ENCODE results near the gene GSTK1. TPM values are rescaled to one million over a fixed set of nuclear protein-coding genes. Genes with fewer than 3 reads are reported as not detected.

Gene GSTK1
- total and polyA plus RNA-seq, 9 of the 15 experiments (the other 6 are each of a cell fraction or from before 2014, with no cell fraction given): 155 to 441 (median 233) TPM

GRCh38 chr7:143256325-143256724, 6.9 kb upstream of the GSTK1 start (continued):
- TF ChIP-seq FOXK2 (conservative IDR thresholded peaks at IDR 0.05 in 1 of 2, IDR thresholded peaks at IDR 0.05 in 1 of 2; ENCODE audit: low read depth in 2 of 2): peak; percentile 60 to 63; a peak in 2 of 4 replicates
- TF ChIP-seq SIRT6 (IDR thresholded peaks at IDR 0.05; ENCODE audit: low read depth, low read length): no peak
- TF ChIP-seq NFIC (IDR thresholded peaks at IDR 0.05): no peak
- no peak for TF ChIP-seq TGIF2 (CRISPR knock-in tag; IDR thresholded peaks at IDR 0.05)
- TF ChIP-seq SRSF7 (optimal IDR thresholded peaks at IDR 0.05; ENCODE audit: low read depth, low read length): no peak
- TF ChIP-seq, protein P1, sequence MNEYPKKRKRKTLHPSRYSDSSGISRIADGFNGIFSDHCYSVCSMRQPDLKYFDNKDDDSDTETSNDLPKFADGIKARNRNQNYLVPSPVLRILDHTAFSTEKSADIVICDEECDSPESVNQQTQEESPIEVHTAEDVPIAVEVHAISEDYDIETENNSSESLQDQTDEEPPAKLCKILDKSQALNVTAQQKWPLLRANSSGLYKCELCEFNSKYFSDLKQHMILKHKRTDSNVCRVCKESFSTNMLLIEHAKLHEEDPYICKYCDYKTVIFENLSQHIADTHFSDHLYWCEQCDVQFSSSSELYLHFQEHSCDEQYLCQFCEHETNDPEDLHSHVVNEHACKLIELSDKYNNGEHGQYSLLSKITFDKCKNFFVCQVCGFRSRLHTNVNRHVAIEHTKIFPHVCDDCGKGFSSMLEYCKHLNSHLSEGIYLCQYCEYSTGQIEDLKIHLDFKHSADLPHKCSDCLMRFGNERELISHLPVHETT (CRISPR knock-in tag; conservative IDR thresholded peaks at IDR 0.05 in 1 of 2, IDR thresholded peaks at IDR 0.05 in 1 of 2): 0 out of 4 replicates have a peak, but pooled peaks of 1 of the 2 experiments have one; percentile 3
- TF ChIP-seq ZSCAN32 (CRISPR knock-in tag; IDR thresholded peaks at IDR 0.05): no peak
- no peak for TF ChIP-seq JUN (IDR thresholded peaks at IDR 0.05; ENCODE audit: borderline replicate concordance, low read depth, low read length)
- no peak for TF ChIP-seq JUN (CRISPR knock-in tag; IDR thresholded peaks at IDR 0.05; ENCODE audit: borderline replicate concordance)
- peak; percentile 46 for TF ChIP-seq CHD4 (IDR thresholded peaks at IDR 0.05; ENCODE audit: insufficient read depth, insufficient replicate concordance, low read depth, low read length, poor library complexity, severe bottlenecking)
- peak; percentile 94 for TF ChIP-seq SPI1 (IDR thresholded peaks at IDR 0.05; ENCODE audit: borderline replicate concordance, low read depth, low read length)
- TF ChIP-seq HMGXB4 (CRISPR knock-in tag; IDR thresholded peaks at IDR 0.05): no peak

Data from K562 (cell line).